GM13976 (cell line): ENCODE data around the gene CHMP3.
A peak's percentile ranks its signal among the peaks of the same experiment; 100 is the strongest.
"Not testable (repeated sequence)": the region's sequence is repeated elsewhere in the genome, so short reads cannot be mapped to it uniquely, and the experiment has no call there.

Experiments used
- DNase-seq: peaks from one replicate; pipeline ENCODE4 v3.0.0; 2012; ENCODE audit warnings: low spot score
- in situ Hi-C: fragments of 300-500 bp; cut with MboI; formaldehyde crosslinking; loops from one replicate; pipeline ENCODE4 v1.12.0; 2022; ENCODE audit warnings: low sequenced_read_pairs, mixed read lengths, inconsistent platforms; ENCODE audit not compliant: unreplicated experiment
- TF ChIP-seq, protein P1 (sequence below): IDR thresholded peaks from 2 replicates; pipeline ENCODE4 v1.5.1; 2012; ENCODE audit warnings: borderline replicate concordance, mild to moderate bottlenecking; ENCODE audit not compliant: insufficient read depth; ENCODE audit errors: extremely low read depth, missing control alignments, control extremely low read depth

CHMP3 gene

DNA sequence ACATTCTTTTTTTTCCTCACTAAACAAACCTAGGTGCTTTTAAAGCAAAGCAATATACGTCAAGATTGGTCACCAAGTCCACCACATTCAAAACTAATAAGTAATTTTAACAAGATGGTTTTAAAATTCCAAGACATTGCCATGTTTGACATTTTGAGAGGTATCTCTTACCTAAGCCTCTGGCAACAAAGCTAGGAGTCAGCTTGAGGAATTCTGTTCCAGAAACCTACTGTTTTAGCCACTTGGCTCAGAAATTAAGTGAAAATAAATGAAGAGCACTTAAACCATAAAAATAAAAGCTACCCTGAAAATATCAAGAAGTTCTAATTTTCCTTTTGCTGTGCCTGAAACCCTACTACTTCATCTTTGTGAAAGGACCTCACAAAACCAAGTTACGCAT is 30.0 kb upstream of the CHMP3 start:
- in situ Hi-C loops, result no loop called here

DNA sequence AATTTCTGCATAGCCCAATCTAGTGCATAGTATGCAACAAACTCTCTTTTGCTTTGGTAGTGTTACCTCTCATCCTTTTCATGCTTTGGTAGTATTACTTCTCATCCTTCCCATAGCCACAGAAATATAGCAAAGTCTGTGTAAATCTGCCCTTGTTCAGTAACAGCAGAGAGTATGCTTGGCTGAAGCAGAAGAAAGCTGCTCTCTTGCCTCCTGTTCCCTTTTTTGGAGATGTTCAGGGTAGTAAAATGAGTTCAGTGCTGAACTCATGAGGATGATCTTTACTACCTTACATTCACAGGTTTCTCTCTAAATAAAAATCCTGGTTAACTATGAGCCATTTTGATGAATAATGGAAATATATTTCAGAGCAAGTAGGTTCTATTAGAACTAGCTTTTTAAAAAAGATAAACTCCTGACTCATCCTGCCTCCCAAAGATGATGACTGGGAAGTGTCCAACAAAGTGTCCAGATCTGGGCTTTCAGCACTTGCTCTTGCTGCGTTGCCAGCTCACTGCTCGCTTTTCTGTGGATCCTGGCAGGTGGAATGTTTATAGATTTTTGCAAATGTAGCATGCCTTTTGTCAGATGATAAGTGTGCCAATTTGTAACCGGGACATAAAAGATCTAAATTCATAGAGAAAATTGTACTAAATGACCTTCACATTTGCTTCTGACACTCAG is 29.4 kb upstream of the CHMP3 start:
- TF ChIP-seq, protein P1, sequence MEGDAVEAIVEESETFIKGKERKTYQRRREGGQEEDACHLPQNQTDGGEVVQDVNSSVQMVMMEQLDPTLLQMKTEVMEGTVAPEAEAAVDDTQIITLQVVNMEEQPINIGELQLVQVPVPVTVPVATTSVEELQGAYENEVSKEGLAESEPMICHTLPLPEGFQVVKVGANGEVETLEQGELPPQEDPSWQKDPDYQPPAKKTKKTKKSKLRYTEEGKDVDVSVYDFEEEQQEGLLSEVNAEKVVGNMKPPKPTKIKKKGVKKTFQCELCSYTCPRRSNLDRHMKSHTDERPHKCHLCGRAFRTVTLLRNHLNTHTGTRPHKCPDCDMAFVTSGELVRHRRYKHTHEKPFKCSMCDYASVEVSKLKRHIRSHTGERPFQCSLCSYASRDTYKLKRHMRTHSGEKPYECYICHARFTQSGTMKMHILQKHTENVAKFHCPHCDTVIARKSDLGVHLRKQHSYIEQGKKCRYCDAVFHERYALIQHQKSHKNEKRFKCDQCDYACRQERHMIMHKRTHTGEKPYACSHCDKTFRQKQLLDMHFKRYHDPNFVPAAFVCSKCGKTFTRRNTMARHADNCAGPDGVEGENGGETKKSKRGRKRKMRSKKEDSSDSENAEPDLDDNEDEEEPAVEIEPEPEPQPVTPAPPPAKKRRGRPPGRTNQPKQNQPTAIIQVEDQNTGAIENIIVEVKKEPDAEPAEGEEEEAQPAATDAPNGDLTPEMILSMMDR, result no peak
- in situ Hi-C loops, result no loop called here
- DNase-seq, result no peak

More for the DNA sequence above, 30.0 kb upstream of the CHMP3 start:
- TF ChIP-seq, protein P1, result no peak
- DNase-seq, result no peak

DNA sequence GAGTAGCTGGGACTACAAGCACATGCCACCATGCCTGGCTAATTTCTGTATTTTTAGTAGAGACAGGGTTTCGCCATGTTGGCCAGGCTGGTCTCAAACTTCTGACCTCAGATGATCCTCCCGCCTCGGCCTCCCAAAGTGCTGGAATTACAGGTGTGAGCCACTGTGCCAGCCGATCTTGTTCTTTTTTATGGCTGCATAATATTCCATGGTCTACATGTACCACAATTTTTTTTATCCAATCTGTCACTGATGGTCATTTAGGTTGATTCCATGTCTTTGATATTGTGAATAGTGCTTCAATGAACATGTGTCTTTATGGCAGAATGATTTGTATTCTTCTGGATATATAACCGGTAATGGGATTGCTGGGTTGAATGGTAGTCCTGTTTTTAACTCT is 26.5 kb upstream of the CHMP3 start:
- in situ Hi-C loops, DNase-seq: not testable (repeated sequence)

DNA sequence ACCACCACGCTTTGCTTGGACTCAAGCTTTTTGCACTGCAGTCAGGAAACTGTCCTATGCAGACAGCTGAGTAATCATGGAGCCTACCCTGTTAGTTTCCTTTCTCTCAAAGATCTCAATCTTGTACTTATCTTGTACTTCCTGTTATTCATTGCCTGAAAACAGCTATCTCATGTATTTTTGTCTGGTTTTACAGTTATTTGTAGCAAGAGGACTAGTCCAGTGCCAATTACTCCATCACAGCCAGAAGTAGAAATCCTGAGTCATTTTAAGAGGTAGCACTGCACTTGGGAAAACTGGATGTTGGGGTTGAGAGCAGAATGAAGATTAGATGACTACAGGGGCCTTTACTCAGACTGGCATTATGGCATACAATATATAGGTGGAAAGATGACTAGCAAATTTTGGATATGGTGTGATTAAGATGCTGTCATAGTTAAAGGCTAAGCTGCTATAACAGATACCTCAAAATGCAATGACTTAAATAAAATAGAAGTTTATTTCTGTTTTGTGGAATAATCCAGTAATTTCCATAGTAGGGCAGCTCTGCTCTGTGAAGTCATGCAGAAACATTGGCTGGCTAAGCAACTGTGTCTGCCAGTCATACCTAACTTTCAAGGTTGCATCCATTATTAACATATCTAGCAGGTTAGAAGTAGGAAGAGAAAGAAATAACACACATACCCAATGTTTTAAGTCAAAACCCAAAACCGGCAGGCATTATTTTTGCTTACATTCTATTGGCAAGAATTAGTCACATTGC is 21.1 kb upstream of the CHMP3 start:
- in situ Hi-C loops, result no loop called here
- TF ChIP-seq, protein P1, result no peak
- DNase-seq, result peak; percentile 41

DNA sequence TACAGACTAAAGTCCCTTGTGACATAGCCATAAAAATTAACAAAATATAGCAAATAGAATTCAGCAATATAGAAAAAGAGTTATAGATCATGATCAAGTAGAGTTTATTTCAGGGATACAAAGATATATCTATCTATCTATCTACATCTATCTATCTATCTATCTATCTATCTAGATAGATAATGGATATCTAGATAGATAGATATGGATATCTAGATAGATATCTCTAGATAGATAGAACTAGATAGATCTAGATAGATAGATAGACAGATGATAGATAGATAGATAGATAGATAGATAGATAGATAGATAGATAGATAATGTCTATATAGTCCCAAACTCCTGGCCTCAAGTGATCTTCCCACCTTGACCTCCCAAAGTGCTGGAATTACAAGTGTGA is 17.3 kb upstream of the CHMP3 start:
- no peak for DNase-seq
- in situ Hi-C loops, result no loop called here
- TF ChIP-seq, protein P1, result no peak

DNA sequence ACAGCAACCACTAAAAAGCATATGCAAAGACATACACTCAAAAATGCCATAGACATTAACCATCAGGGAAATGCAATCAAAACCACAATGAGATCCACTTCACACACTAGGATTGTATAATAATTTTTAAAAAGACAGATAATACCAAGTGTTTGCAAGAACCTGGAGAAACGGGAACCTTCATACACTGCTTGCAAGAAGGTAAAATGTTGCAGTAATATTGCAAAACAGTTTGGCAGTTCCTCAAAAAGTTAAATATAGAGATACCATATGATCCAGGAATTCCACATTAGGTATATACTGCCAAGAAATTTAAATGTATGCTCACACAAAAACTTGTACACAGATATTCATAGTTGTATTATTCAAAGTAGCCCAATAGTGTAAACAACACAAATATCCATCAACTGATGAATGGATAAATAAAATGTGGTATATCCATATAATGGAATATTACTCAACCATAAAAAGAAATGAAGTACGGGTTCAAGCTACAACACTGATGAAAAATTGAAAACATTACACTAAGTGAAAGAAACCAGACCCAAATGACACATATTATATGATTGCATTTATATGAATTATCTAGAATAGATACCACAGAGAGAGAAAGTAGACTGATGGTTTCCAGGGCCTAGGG is 14.7 kb upstream of the CHMP3 start:
- in situ Hi-C loops, result no loop called here

DNA sequence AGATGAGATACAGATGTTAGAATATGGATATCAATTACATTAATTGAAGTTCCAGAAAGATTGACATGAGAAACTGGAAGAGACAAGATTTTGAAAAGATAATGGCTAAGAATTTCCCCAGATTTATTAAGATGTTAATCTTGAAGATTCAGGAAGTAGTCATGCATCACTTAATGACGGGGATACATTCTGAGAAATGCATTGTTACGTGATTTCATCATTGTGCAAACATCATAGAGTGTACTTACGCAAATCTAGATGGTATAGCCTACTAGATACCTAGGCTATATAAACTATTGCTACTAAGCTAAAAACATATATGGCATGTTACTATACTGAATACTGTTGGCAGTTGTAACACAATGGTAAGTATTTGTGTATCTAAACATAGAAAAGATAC is 6.8 kb upstream of the CHMP3 start:
- TF ChIP-seq, protein P1, result no peak
- DNase-seq, result no peak
- in situ Hi-C loops, result no loop called here

More for the DNA sequence above, 14.7 kb upstream of the CHMP3 start:
- TF ChIP-seq, protein P1, result no peak
- DNase-seq, result no peak
